SK-N-SH (cell line): ENCODE data around the gene PRR36. TPM values are rescaled to one million over a fixed set of nuclear protein-coding genes. Genes with fewer than 3 reads are reported as not detected.

ENCODE experiments used
- CTCF ChIA-PET: fragments of 300-600, 350-600 bp; formaldehyde crosslinking; extraction: SDS; loops from one replicate; lab custom pipeline; 2021; lab: Yijun Ruan, JAX
- POLR2A ChIA-PET: fragments of 350-600 bp; sonication (Branson Sonifier 250); formaldehyde crosslinking; extraction: SDS; loops from one replicate; lab custom pipeline; 2020; ENCODE audit warnings: antibody characterized with exemption, inconsistent platforms; lab: Yijun Ruan, JAX
- DNase-seq: peaks from one replicate; pipeline ENCODE4 v3.0.0; 2012
- H2AFZ ChIP-seq: fragments of 200-600 bp; sonication (generic); 2 replicates; pipeline ENCODE4 v1.8.1; 2016; ENCODE audit warnings: antibody characterized with exemption, mild to moderate bottlenecking, low read depth
- H3F3A ChIP-seq: fragments of 200-600 bp; sonication (generic); replicated peaks from 2 replicates; pipeline ENCODE3; 2016; ENCODE audit warnings: antibody characterized with exemption, mild to moderate bottlenecking; ENCODE audit not compliant: insufficient read depth
- H3K27ac ChIP-seq, 2 experiments: fragments of 200-500 bp in 1 of 2; fragments of 200-600 bp in 1 of 2; sonication (Bioruptor generic) in 1 of 2; sonication (generic), shearing (Covaris generic) in 1 of 2; 2 replicates each; pipeline versions ENCODE4 v1.5.1 to v1.6.1; 2014 to 2016; ENCODE audit warnings: low read depth in 2 of 2, inconsistent platforms in 1 of 2, low read length in 1 of 2, mild to moderate bottlenecking in 1 of 2, mixed read lengths in 1 of 2
- H3K27me3 ChIP-seq: fragments of 200-600 bp; sonication (generic), shearing (Covaris generic); 2 replicates; pipeline ENCODE4 v1.6.1; 2016; ENCODE audit warnings: mixed run types; ENCODE audit not compliant: insufficient read depth
- H3K36me3 ChIP-seq, 2 experiments: fragments of 200-500 bp in 1 of 2; fragments of 200-600 bp in 1 of 2; sonication (Bioruptor generic) in 1 of 2; sonication (generic) in 1 of 2; replicated peaks in 1 of 2; 2 replicates each; pipeline versions ENCODE3 to v1.5.1; 2014 to 2016; ENCODE audit warnings: low read length in 1 of 2, mild to moderate bottlenecking in 1 of 2; ENCODE audit not compliant: insufficient read depth in 2 of 2, control insufficient read depth in 1 of 2
- H3K4me1 ChIP-seq, 2 experiments: fragments of 200-500 bp in 1 of 2; fragments of 200-600 bp in 1 of 2; sonication (Bioruptor generic) in 1 of 2; sonication (generic), shearing (Covaris generic) in 1 of 2; 2 replicates each; pipeline versions ENCODE4 v1.5.1 to v1.6.1; 2014 to 2016; ENCODE audit warnings: low read depth in 1 of 2, low read length in 1 of 2, mixed run types in 1 of 2; ENCODE audit not compliant: insufficient read depth in 2 of 2, control insufficient read depth in 1 of 2
- H3K4me2 ChIP-seq: fragments of 200-600 bp; sonication (generic), shearing (Covaris generic); 2 replicates; pipeline ENCODE4 v1.6.1; 2017; ENCODE audit warnings: mixed run types
- H3K4me3 ChIP-seq, 2 experiments: fragments of 200-500 bp in 1 of 2; fragments of 200-600 bp in 1 of 2; sonication (Bioruptor generic) in 1 of 2; sonication (generic), shearing (Covaris generic) in 1 of 2; 2 replicates each; pipeline versions ENCODE4 v1.5.1 to v1.8.1; 2014 to 2016; ENCODE audit warnings: low read depth in 2 of 2, inconsistent platforms in 1 of 2, low read length in 1 of 2, mild to moderate bottlenecking in 1 of 2, mixed read lengths in 1 of 2, moderate library complexity in 1 of 2
- H3K79me2 ChIP-seq: fragments of 200-600 bp; sonication (generic); 2 replicates; pipeline ENCODE4 v1.8.1; 2017; ENCODE audit warnings: mild to moderate bottlenecking; ENCODE audit not compliant: insufficient read depth
- H3K9ac ChIP-seq: fragments of 200-600 bp; sonication (generic); 2 replicates; pipeline ENCODE4 v1.6.1; 2017; ENCODE audit warnings: mixed run types
- H3K9me2 ChIP-seq: fragments of 200-600 bp; sonication (generic); 2 replicates; pipeline ENCODE4 v1.6.1; 2017; ENCODE audit warnings: mixed run types
- H3K9me3 ChIP-seq: fragments of 200-600 bp; sonication (generic); 2 replicates; pipeline ENCODE4 v1.6.1; 2017; ENCODE audit warnings: mixed run types, mild to moderate bottlenecking, moderate library complexity
- H4K20me1 ChIP-seq: fragments of 200-600 bp; sonication (generic); 2 replicates; pipeline ENCODE4 v1.6.1; 2017; ENCODE audit warnings: mild to moderate bottlenecking, mixed run types; ENCODE audit not compliant: insufficient read depth
- ELF1 ChIP-seq: IDR thresholded peaks from 2 replicates; pipeline ENCODE4 v1.4.0; 2012
- EP300 ChIP-seq, 2 experiments: IDR thresholded peaks; 2 replicates each; pipeline versions ENCODE4 v1.4.0 to v1.6.1; 2012; ENCODE audit warnings: borderline replicate concordance in 1 of 2, low read depth in 1 of 2, low read length in 1 of 2
- EZH2phosphoT487 ChIP-seq: fragments of 200-600 bp; sonication (generic); IDR thresholded peaks from 2 replicates; pipeline ENCODE4 v1.6.1; 2017; ENCODE audit warnings: low read depth, mixed run types, mild to moderate bottlenecking, antibody characterized with exemption, moderate library complexity, borderline replicate concordance
- FOXJ3 ChIP-seq: sonication (generic); formaldehyde crosslinking; IDR thresholded peaks from 2 replicates; pipeline ENCODE4 v1.5.1; 2020; ENCODE audit warnings: mild to moderate bottlenecking, missing genetic modification reagents
- GABPA ChIP-seq: IDR thresholded peaks from 2 replicates; pipeline ENCODE4 v1.4.0; 2012; ENCODE audit warnings: low read depth, mild to moderate bottlenecking
- JUND ChIP-seq: IDR thresholded peaks from 2 replicates; pipeline ENCODE4 v1.4.0; 2012
- NFIC ChIP-seq: IDR thresholded peaks from 2 replicates; pipeline ENCODE4 v1.4.0; 2012; ENCODE audit warnings: borderline replicate concordance
- NRF1 ChIP-seq: IDR thresholded peaks from 2 replicates; pipeline ENCODE4 v1.6.1; 2012; ENCODE audit warnings: low read depth, mild to moderate bottlenecking, low read length
- POLR2AphosphoS5 ChIP-seq: IDR thresholded peaks from 2 replicates; pipeline ENCODE4 v1.6.1; 2012; ENCODE audit warnings: low read depth, low read length
- RCOR1 ChIP-seq: fragments of 150-350 bp; IDR thresholded peaks from 2 replicates; pipeline ENCODE4 v1.6.1; 2017; ENCODE audit warnings: antibody characterized with exemption, low read length
- RFX5 ChIP-seq: IDR thresholded peaks from 2 replicates; pipeline ENCODE4 v1.6.1; 2012; ENCODE audit warnings: mild to moderate bottlenecking, improper control_type of control experiment, low read length
- SMC3 ChIP-seq: IDR thresholded peaks from 2 replicates; pipeline ENCODE4 v1.6.1; 2012; ENCODE audit warnings: low read depth, low read length, improper control_type of control experiment
- TEAD4 ChIP-seq: IDR thresholded peaks from 2 replicates; pipeline ENCODE4 v1.4.0; 2012; ENCODE audit warnings: mild to moderate bottlenecking, borderline replicate concordance; ENCODE audit not compliant: insufficient read depth
- USF1 ChIP-seq: IDR thresholded peaks from 2 replicates; pipeline ENCODE4 v1.4.0; 2012; ENCODE audit warnings: low read depth, borderline replicate concordance
- ZBTB33 ChIP-seq: IDR thresholded peaks from 2 replicates; pipeline ENCODE4 v1.4.0; 2012; ENCODE audit warnings: low read depth, borderline replicate concordance
- WGBS: methylation state at CpG from one replicate; pipeline ENCODE4 v1.1.6; 2017; ENCODE audit warnings: low lambda C conversion rate; 5-methylcytosine and 5-hydroxymethylcytosine counted together
- polyA plus RNA-seq, 3 experiments: library from polyadenylated mRNA; depleted of rRNA; stranded (reverse); fragments of >200 nt; gene quantifications; 2 replicates each; pipeline ENCODE4 v1.2.3, GENCODE V29; 2012

The PRR36 gene
- polyA plus RNA-seq, 1 of the 3 experiments (the other 2 are of a cell fraction), result 0.18 TPM

GRCh38 chr19:7883105-7883504 lies 8.9 kb upstream of the PRR36 start:
- Histone ChIP-seq H3K79me2 (no peaks in the 10 kb centered on the region), H3K27ac (no peak overlapping the region), H3F3A (no peaks in the 10 kb centered on the region), H3K9me2 (no peaks in the 10 kb centered on the region), H3K9me3 (no peaks in the 10 kb centered on the region), H3K9ac (no peak overlapping the region), H3K27me3 (no peaks in the 10 kb centered on the region; the same call in 1 of the 2 replicates), H4K20me1 (no peaks in the 10 kb centered on the region), H3K4me3 (no peak overlapping the region), H2AFZ (no peak overlapping the region), H3K4me1 (no peaks in the 10 kb centered on the region), H3K4me2 (no peak overlapping the region), H3K36me3 (no peaks in the 10 kb centered on the region)
- POLR2A ChIA-PET, result no interaction called here
- TF ChIP-seq ELF1 (no peak), NRF1 (no peak), TEAD4 (no peak), POLR2AphosphoS5 (no peak), GABPA (no peak), EP300 (IDR thresholded peaks at IDR 0.05; ENCODE audit: borderline replicate concordance in 1 of 2, low read depth in 1 of 2, low read length in 1 of 2) (no peak), ZBTB33 (no peak), NFIC (no peak), SMC3 (no peak), FOXJ3 (no peak), USF1 (no peak), EZH2phosphoT487 (no peak), RFX5 (no peak), JUND (no peak)
- WGBS, result 70% methylated on average over 4 of the region's 4 CpGs
- no peak for DNase-seq
- CTCF ChIA-PET, result interaction anchor here (0.6 to 1.3 kb wide), 4 partner anchors 21 to 156 kb away, joined by 3 to 4 read pairs (median 3); partner anchors contain the start of gene MAP2K7

GRCh38 chr19:7881910-7882309 lies 7.7 kb upstream of the PRR36 start:
- 39% methylated on average over 3 of the region's 3 CpGs for WGBS

More at GRCh38 chr19:7881910-7882309, 7.7 kb upstream of the PRR36 start:
- Histone ChIP-seq H3K4me3 (no peak overlapping the region), H3K9ac (no peak overlapping the region), H3K36me3 (no peaks in the 10 kb centered on the region), H4K20me1 (no peaks in the 10 kb centered on the region), H3K9me2 (no peaks in the 10 kb centered on the region), H3F3A (no peaks in the 10 kb centered on the region), H3K4me1 (no peaks in the 10 kb centered on the region), H3K9me3 (no peaks in the 10 kb centered on the region), H3K27ac (no peak overlapping the region), H3K27me3 (no peaks in the 10 kb centered on the region; the same call in 1 of the 2 replicates), H2AFZ (no peak overlapping the region), H3K79me2 (no peaks in the 10 kb centered on the region), H3K4me2 (no peak overlapping the region)
- no peak for DNase-seq
- POLR2A ChIA-PET, result no interaction called here
- TF ChIP-seq NRF1 (no peak), RCOR1 (no peak)
- CTCF ChIA-PET, result no interaction called here
